ENCODE measurements around the gene ZNF880.

DNA sequence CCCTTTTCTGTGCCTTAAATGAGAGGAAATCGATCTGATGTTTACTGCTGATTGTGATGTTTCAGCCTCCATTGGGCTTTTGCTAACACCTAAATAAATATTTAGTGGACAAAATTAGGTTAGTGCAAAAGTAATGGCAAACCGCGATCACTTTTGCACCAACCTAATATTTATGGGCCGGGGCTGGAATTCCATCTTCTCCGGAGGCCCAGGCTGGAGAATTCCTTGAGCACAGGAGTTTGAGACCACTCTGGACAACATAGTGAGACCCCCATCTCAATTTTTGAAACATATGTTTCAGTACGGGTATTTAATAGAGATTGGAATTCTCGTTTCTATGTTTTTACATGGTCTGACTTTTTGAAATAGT is 603 bp downstream of the ZNF880 start:
- TF ChIP-seq, protein P1, sequence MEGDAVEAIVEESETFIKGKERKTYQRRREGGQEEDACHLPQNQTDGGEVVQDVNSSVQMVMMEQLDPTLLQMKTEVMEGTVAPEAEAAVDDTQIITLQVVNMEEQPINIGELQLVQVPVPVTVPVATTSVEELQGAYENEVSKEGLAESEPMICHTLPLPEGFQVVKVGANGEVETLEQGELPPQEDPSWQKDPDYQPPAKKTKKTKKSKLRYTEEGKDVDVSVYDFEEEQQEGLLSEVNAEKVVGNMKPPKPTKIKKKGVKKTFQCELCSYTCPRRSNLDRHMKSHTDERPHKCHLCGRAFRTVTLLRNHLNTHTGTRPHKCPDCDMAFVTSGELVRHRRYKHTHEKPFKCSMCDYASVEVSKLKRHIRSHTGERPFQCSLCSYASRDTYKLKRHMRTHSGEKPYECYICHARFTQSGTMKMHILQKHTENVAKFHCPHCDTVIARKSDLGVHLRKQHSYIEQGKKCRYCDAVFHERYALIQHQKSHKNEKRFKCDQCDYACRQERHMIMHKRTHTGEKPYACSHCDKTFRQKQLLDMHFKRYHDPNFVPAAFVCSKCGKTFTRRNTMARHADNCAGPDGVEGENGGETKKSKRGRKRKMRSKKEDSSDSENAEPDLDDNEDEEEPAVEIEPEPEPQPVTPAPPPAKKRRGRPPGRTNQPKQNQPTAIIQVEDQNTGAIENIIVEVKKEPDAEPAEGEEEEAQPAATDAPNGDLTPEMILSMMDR (IDR thresholded peaks at IDR 0.05): no peak
- TF ChIP-seq EZH2 (IDR thresholded peaks at IDR 0.05; ENCODE audit: borderline replicate concordance, insufficient read depth, low read depth, low read length, poor library complexity, severe bottlenecking): no peak

Data from B cell (primary cell).